ENCODE data around the gene ASTN1.
A peak's percentile ranks its signal among the peaks of the same experiment; 100 is the strongest.

The ASTN1 gene

DNA sequence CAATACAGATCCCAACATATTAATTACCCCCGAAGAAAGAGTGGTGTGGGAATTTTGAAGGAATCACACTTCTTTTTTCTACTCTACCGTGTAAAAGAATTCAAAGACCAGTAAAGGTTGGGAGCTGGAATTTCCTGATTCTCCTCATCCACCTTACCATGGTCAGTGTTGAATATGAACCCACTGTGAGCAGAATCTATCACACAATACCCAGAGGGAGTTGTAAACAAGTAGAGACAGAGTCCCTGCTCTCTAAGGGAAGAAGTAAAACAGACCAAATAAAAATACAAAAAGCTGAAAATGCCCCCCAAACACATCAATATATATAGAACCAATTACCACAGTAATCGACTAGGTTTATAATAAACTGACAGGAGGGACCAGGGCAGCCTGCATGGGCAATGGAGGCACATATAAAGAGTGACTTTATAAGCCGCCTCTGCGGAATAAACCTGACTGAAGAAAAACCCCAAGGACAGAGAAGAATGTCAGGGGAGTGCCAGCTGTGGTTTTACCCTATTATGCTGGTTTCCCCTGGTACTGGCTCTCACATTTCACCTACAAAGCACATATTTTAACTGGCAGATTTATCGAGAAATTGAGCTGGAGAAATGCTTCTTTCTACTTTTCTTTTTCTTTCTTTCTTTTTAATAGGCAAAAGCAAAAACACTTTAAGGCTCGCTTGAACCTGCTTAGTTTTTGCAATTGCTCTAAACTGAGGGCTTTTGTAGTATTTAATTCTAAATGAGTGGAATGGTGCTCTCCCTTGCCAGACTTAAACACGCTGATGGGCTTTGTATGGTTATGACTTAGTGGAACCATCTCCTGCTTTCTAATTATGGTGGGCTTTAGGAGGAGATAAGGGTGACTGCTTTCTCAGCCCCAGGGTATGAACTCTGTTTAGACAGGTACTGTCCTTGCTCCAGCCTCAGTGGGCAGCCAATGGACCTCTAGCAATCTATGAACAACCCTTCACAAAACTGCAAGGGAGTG, 244.8 kb downstream of the ASTN1 start:
- no peak for TF ChIP-seq CTCF (IDR thresholded peaks at IDR 0.05; ENCODE audit: low read depth, low read length)
- DNase-seq (ENCODE audit: extremely low read depth, low read depth): no peak

GRCh38 chr1:176905648-176906047, 258.9 kb downstream of the ASTN1 start:
- DNase-seq (ENCODE audit: extremely low read depth, low read depth): no peak
- TF ChIP-seq CTCF (IDR thresholded peaks at IDR 0.05; ENCODE audit: low read depth, low read length): no peak

DNA sequence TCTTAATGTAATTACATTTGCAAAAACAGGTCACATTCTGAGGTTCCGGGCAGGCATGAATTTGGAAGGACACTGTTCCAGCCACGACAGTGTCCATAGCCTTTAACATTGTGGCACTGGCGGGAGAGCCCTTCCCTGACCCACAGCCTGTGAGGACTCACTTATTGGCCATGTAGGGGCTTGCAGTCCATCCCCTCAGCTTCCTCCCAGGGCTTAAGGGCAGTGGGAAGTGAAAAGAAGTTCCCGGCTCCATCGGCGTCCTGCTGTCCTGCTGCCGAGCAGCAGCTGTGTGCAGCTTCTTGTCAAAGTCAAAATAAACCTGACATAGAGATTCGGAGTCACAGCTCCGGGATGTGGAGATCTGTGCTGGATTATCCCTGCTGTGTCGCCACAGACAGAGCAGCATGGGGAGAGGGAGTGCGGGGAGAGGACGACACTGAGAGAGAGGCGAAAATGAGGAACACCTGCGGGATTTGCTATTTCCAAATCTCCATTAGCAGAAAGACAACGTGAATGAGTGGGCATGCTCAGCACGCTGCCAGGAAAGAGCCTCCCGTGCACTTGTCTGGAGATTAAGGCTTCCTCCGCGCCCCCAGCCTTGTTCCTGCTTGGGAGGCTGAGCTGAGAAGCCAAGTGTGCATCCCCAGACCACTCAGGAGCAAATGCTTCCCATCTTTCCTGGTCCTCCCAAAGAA, 260.3 kb downstream of the ASTN1 start:
- no peak for TF ChIP-seq CTCF (IDR thresholded peaks at IDR 0.05; ENCODE audit: low read depth, low read length)

DNA sequence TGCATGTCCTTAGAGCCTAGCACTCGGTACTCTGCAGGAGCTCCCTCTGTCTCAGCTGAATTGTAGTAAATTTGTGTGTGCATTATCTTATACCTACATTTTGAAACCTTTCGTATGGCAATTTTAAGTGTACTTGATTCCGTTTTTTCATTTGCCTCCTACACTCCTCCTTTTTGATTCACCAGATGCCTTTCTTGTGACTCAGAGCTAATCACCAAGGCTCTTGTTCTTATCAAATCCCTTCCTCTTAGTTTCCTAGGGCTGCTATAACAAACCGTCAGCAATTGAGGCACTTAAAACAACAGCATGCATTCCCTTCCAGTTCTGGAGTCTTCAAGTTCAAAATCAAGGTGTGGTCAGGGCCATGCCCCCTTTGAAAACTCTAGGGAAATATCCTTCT, 261.0 kb downstream of the ASTN1 start:
- no peak for TF ChIP-seq CTCF (IDR thresholded peaks at IDR 0.05; ENCODE audit: low read depth, low read length)
- DNase-seq (ENCODE audit: extremely low read depth, low read depth): no peak

More for the DNA sequence above, 260.3 kb downstream of the ASTN1 start:
- no peak for DNase-seq (ENCODE audit: extremely low read depth, low read depth)

DNA sequence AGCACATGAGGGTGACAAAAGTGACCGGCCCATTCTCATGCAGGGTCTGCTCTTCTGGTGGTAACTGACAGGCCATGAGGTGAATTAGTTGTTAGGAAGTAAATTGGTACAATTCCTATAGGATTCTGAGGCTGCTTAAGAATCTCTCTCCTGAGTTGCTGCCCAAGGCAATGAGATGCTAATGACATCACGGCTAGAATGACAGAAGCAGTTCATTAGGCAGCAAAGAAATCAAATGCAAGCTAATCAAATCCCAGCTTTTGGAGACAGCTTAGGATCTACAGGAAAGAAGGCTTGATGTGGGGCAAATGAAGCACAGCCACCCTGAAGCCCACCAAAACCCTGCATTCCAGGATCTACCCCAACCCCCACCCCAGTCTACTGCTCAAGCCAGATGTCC, 265.2 kb downstream of the ASTN1 start:
- DNase-seq (ENCODE audit: extremely low read depth, low read depth): no peak
- no peak for TF ChIP-seq CTCF (IDR thresholded peaks at IDR 0.05; ENCODE audit: low read depth, low read length)

DNA sequence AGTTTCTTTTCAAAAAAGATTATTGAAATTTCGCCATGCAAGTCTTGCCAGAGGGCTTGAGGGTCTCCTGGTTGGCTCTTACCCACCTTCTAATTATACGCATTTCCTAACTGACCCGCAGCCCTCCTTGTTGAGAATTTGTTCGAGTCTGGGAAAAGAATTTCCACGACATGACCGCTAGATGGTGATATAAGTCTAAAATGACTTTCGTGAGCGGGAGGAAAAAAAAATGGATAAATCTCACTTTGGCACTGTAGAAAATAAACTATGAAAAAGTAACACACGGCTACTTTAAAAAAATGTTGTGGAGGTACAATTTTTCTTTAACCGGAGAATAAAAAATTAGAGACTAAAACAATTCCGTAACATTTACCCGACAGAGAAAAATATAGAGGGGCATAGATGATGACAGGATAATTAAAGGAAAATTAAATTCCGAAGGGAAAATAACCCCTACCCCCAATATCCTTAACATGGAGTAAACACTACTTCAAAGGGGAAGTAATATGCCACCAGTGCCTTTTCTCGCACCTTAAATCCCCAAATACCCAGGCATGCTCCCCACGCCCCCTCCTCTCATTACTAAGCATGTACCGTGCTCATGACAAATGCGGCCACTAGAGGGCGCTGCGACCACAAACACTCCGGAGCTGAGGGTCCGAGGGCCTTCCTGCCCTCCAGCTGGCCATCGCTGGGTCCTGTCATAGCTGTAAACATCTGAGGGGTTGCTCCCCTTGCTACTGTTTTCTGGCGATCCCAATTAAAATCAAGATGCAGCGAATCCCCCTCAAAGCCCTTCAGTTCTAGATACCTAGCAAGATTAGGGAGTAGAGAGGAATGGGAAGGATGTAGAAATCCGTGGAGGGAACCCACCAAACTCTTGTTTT, 266.9 kb downstream of the ASTN1 start:
- peak; percentile 7 for DNase-seq (ENCODE audit: extremely low read depth, low read depth)
- TF ChIP-seq CTCF (IDR thresholded peaks at IDR 0.05; ENCODE audit: low read depth, low read length): peak; percentile 94

Measured in AG09319 (cell line).